ENCODE measurements around the gene MFAP3. TPM values are rescaled to one million over a fixed set of nuclear protein-coding genes. Genes with fewer than 3 reads are reported as not detected.

MFAP3 gene
- total and polyA plus RNA-seq, 10 of the 15 experiments (the other 5 are each of a cell fraction or from before 2014, with no cell fraction given), result 2.5 to 22.9 (median 13.4) TPM

DNA sequence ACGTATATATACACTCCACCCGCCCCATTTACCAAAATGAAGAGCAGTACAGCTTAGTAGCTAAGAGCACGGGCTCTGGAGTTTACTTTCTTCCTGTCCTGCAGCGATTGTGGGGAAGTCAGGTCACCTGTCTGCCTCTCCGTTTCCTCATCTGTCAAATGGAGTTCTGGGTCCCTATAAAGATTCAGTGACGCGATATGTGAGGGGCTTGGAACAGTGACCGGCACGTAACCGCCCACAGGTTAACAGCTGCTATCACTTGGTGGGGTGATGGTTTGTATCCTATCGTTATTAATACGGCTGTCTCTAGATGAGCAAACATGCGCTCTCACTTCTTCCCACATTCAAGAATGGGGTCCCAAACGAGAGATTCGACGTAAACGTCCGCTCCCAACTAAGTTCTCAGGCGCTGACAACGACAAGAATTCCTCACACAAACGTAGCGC, 483 bp upstream of the MFAP3 start (continued):
- TF ChIP-seq, protein P1, sequence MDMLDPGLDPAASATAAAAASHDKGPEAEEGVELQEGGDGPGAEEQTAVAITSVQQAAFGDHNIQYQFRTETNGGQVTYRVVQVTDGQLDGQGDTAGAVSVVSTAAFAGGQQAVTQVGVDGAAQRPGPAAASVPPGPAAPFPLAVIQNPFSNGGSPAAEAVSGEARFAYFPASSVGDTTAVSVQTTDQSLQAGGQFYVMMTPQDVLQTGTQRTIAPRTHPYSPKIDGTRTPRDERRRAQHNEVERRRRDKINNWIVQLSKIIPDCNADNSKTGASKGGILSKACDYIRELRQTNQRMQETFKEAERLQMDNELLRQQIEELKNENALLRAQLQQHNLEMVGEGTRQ (IDR thresholded peaks at IDR 0.05; ENCODE audit: borderline replicate concordance, low read depth, low read length), result no peak
- TF ChIP-seq RUNX3 (IDR thresholded peaks at IDR 0.05; ENCODE audit: low read length), result peak; percentile 62
- peak; percentile 26; the same call in 1 of the 2 replicates for TF ChIP-seq SPI1 (IDR thresholded peaks at IDR 0.05; ENCODE audit: borderline replicate concordance, insufficient read depth, low read depth, low read length)
- TF ChIP-seq, protein P2, sequence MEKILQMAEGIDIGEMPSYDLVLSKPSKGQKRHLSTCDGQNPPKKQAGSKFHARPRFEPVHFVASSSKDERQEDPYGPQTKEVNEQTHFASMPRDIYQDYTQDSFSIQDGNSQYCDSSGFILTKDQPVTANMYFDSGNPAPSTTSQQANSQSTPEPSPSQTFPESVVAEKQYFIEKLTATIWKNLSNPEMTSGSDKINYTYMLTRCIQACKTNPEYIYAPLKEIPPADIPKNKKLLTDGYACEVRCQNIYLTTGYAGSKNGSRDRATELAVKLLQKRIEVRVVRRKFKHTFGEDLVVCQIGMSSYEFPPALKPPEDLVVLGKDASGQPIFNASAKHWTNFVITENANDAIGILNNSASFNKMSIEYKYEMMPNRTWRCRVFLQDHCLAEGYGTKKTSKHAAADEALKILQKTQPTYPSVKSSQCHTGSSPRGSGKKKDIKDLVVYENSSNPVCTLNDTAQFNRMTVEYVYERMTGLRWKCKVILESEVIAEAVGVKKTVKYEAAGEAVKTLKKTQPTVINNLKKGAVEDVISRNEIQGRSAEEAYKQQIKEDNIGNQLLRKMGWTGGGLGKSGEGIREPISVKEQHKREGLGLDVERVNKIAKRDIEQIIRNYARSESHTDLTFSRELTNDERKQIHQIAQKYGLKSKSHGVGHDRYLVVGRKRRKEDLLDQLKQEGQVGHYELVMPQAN (conservative IDR thresholded peaks at IDR 0.05), result no peak; the same call in 1 of the 2 replicates
- TF ChIP-seq CHD4 (IDR thresholded peaks at IDR 0.05), result no peak
- TF ChIP-seq, protein P3, sequence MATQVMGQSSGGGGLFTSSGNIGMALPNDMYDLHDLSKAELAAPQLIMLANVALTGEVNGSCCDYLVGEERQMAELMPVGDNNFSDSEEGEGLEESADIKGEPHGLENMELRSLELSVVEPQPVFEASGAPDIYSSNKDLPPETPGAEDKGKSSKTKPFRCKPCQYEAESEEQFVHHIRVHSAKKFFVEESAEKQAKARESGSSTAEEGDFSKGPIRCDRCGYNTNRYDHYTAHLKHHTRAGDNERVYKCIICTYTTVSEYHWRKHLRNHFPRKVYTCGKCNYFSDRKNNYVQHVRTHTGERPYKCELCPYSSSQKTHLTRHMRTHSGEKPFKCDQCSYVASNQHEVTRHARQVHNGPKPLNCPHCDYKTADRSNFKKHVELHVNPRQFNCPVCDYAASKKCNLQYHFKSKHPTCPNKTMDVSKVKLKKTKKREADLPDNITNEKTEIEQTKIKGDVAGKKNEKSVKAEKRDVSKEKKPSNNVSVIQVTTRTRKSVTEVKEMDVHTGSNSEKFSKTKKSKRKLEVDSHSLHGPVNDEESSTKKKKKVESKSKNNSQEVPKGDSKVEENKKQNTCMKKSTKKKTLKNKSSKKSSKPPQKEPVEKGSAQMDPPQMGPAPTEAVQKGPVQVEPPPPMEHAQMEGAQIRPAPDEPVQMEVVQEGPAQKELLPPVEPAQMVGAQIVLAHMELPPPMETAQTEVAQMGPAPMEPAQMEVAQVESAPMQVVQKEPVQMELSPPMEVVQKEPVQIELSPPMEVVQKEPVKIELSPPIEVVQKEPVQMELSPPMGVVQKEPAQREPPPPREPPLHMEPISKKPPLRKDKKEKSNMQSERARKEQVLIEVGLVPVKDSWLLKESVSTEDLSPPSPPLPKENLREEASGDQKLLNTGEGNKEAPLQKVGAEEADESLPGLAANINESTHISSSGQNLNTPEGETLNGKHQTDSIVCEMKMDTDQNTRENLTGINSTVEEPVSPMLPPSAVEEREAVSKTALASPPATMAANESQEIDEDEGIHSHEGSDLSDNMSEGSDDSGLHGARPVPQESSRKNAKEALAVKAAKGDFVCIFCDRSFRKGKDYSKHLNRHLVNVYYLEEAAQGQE (IDR thresholded peaks at IDR 0.05; ENCODE audit: low read depth, low read length), result no peak
- TF ChIP-seq SIX5 (IDR thresholded peaks at IDR 0.05; ENCODE audit: low read depth, low read length, severe bottlenecking), result no peak
- TF ChIP-seq FOXK2 (IDR thresholded peaks at IDR 0.05), result no peak
- no peak for TF ChIP-seq POLR2AphosphoS5 (IDR thresholded peaks at IDR 0.05; ENCODE audit: low read length)
- TF ChIP-seq SIN3A (IDR thresholded peaks at IDR 0.05; ENCODE audit: low read depth, low read length), result 0 out of 2 replicates have a peak, but pooled peaks have one; percentile 22

All from GM12878 (cell line).